Activated CD8-positive, alpha-beta memory T cell treated with anti-CD3 and anti-CD28 coated beads for 36 hours (primary cell): Measurements from ENCODE around the gene AASS. TPM values are rescaled to one million over a fixed set of nuclear protein-coding genes. Genes with fewer than 3 reads are reported as not detected.

ENCODE experiments used
- CTCF ChIA-PET: fragments of 350-600 bp; sonication (Branson Sonifier 250); formaldehyde crosslinking; loops from one replicate; lab custom pipeline; 2021; ENCODE audit warnings: antibody characterized with exemption; lab: Charles Lee
- POLR2A ChIA-PET: fragments of 350-600 bp; sonication (Branson Sonifier 250); formaldehyde crosslinking; loops from one replicate; lab custom pipeline; 2021; ENCODE audit warnings: antibody characterized with exemption; lab: Charles Lee
- total RNA-seq, 2 experiments: library from RNA; stranded (reverse); gene quantifications; one replicate each; pipeline ENCODE4 v1.2.3, GENCODE V29; 2021

The AASS gene
- total RNA-seq, 2 experiments from 2014 or later: 1.4 TPM

DNA sequence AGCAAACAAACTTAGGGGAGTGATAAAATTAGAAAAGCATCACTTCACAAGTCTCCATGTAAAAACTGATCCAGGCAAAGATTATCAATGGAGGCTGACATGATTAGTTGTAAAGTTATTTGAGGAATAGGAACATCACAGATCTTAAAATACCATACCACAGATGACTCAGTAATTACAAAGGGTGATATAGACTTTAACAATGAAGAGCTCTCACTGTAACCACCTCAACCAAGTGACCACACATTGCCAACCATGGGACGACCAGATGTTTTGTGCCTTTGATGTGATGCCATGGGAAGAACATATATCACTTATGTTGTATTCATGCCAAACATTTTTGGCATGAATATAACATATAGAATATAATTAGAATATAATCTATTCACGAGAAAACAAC, 11.7 kb downstream of the AASS start:
- POLR2A ChIA-PET: no interaction called here
- CTCF ChIA-PET: no interaction called here

DNA sequence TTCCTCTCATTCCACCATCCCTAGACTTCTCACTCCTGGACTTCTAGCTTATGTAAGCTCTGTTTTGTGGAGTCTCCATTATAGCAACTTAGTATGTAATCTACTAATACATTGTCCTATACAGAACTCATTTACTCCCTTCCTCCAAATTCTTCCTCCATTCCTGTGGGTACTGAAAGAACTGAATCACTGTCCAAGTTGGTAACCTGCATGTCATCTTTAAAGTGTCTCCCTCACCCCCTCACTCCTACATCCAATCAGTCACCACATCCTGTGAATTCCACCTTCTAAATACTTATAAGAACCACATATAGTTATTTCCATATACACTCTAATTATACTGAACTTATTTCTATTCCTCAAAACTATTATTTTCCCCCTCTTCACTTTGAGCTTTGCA, 20.3 kb downstream of the AASS start:
- ChIA-PET POLR2A (no interaction called here), CTCF (no interaction called here)

DNA sequence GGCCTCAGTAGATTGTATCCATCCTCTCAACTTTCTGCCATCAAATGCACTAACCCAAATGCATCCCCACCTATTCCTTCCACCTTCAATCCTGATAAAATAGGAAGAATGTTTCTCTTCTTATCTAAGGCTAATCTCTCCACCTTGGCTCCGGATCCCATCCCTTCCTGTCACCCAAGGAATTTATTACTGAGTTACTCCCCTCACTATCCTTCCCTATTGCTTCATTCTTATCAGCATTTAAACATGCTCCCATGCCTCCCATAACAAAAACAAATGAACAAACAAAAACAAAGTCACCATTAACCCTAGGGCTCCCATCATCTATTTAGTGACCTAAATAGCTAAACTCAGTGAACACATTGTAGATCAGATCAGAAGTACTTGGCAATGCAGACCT, 25.3 kb downstream of the AASS start:
- ChIA-PET CTCF (no interaction called here), POLR2A (no interaction called here)

DNA sequence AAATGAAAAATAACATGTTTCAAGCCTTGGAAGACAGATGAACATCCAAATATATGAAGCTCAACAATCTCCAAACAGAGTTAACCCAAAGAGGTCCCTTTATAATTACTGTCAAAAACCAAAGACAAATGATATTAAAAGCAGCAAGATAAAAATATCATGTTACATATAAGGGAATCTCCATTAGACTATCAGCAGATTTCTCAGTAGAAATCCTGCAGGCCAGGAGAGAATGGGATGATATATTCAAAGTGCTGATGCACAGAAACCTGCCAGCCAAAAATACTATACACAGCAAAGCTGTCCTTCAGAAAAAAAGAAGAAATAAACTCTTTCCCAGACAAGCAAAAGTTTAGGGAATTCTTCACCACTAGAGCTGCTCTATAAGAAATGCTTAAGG, 41.0 kb downstream of the AASS start:
- ChIA-PET POLR2A (no interaction called here), CTCF (interaction anchor here (1.7 kb wide), 1 partner anchor 10 kb away, joined by 4 read pairs; no protein-coding TSS in a partner anchor)

DNA sequence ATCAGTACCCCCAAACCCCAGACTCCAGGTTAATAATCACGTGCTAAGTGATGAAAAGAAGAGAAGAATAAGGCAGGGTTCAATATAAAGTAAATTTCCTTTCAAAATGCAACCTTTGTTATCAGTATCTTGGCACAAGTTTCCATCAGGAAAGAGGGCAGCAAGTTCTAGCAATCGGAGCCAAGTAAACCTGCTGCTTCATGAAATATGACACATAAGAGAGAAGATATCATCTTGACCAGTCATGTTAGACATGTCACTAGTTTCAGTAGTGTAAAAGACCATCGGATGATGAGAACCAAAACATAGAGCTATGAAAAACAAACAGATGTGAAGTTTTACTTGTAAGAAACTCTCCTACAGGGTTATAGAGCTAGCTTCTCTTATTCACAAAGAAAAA, 44.0 kb downstream of the AASS start:
- CTCF ChIA-PET: no interaction called here
- POLR2A ChIA-PET: no interaction called here

DNA sequence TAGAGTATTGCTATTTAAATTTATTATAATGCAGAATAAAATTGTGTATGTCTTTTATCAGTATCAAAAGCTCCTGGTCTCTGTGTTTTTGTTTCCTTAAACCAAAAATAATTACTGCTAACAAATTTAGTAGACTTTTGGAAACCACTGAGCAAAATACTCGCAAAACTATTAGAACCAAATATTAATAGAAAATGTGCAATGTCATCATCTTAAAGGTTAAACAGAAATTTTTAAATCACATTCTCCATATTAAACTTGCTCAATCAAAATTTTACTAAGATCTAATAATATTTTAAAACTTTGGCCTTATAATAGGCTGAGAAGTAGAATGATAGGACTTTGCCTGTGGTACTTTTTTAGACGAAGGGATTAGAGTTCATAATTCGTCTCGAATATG, 48.4 kb downstream of the AASS start:
- POLR2A ChIA-PET: no interaction called here
- CTCF ChIA-PET: no interaction called here

DNA sequence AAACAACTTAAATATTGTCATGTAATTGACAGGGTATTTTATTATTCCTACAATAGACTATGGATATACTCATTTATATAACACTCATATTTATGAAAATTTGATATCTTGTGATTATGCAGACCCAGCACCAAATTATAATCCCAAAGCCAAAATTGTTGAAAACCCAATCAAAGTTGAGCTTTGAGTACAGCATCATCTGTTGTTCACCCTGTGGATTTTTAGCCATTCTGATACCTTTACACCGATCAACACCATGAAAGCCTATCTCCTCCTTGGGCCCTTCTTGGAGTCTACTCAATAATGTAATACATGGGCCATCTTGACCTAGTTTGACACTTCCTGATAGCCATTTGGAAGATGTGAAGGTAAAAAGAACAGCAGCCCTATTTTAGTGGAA, 49.5 kb downstream of the AASS start:
- CTCF ChIA-PET: no interaction called here

DNA sequence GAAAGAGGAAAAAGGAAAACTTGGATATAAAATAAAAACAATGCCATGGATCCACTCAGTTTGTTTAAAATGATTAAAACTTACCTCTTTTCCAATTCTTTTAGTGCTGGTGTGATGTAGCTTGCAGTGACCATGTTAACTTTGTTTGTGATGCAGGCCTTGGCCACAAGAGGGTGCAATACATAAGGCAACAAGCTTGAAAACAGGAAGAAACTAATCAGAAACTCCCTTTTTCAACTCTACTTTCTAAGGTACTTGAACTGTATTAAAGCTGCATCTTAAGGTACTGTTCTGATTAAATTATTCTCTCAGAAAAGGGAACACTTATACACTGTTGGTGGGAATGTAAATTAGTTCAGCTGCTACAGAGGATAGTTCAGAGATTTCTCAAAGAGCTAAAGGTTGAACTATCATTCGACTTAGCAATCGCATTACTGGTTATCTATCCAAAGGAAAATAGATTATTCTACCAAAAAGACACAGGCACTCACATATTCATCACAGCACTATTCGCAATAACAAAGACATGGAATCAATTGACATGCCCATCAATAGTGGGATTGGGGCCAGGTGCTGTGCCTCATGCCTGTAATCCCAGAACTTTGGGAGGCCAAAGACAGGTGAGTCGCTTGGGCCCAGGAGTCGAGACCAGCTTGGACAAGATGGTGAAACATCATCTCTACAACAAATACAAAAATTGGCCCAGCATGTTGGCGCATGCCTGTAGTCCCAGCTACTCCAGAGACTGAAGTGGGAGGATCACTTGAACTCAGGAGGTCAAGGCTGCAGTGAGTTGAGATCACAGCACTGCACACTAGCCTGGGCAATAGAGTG, 50.9 kb downstream of the AASS start:
- POLR2A ChIA-PET: no interaction called here

More for the DNA sequence above, 49.5 kb downstream of the AASS start:
- POLR2A ChIA-PET: no interaction called here

DNA sequence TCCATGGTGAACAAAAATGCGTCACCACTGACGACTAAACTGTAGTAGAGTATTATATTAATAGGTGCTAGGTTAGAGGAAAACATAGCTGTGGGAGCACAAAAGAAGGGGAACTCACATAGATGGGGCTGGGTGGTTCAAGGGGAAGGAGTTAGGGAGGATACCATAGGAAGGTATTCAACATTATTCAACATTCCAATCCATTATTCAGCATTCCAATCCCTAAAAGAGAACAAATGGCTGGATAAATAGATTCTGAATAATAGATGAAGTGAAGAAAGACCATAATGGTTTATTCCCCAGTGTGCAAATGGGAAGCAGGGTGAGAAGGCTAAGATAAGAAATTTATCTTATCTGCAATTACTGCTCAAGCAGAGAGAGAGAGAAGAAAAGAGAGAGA, 61.4 kb downstream of the AASS start:
- POLR2A ChIA-PET: no interaction called here
- CTCF ChIA-PET: no interaction called here

More for the DNA sequence above, 50.9 kb downstream of the AASS start:
- CTCF ChIA-PET: interaction anchor here (1.2 kb wide), 1 partner anchor 11 kb away, joined by 4 read pairs; no protein-coding TSS in a partner anchor

DNA sequence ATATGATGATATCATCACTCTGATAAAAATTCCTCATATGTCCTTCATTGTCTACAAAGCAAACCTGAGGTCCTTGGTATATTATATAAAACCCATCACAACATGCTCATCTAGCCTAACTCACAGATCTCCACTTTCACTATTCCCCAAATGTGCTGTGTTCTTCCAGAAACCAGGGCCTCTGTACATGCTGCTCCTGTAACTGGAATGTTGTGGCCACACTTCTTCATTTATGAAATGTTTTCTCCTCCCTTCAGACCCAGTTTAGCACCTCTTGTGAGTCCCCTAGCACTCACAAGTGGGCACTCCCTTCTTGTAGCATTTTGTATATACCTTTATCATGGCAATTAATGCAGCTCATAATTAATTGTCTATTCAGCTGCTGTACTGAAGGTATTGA, 61.9 kb downstream of the AASS start:
- ChIA-PET POLR2A (no interaction called here), CTCF (no interaction called here)

DNA sequence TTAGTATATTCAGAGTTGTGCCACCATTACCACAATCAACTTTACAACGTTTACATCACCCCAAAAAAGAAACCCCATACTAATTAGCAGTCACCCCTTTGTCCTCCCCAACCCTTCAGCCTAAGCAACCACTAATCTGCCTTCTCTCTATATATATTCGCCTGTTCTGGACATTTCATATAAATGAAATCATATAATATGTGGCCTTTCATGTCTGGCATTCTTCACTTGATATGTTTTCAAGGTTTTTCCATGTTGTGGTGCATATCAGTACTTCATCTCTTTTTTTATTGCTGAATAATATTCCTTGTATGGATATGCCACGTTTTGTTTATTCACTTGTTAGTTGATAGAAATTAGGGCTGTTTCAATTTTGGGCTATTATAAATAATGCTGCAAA, 70.4 kb downstream of the AASS start:
- ChIA-PET POLR2A (no interaction called here), CTCF (no interaction called here)

DNA sequence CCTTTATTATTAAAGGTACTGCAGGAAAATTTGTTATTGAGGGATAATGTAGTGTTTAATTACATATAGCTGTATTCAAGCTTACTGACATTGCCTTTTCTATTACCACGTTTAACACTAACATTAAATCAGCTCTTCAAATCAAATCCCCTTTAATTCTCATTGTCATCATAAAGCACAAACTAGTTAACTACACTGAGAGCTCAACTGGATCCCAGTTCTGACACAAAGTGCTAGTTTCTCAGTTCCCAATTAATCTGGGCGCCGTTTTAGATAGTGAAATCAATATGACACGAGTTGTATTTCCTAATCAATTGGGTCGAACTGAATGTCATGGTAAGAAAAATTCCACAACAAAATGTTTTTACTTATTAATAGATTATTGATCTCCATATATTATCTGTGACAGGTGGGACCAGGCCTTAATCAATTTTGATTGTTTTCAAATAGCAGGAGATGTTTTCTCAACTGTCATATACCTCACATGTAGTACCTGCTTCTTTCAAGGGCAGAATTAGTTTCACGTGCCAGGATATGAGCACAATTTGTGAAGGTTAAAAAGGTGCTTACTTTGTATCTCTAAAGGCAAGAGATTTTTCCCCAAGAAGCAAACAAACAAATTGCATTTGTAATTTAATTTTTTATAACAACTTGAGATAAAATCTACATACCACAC, 71.0 kb downstream of the AASS start:
- ChIA-PET POLR2A (no interaction called here), CTCF (no interaction called here)

DNA sequence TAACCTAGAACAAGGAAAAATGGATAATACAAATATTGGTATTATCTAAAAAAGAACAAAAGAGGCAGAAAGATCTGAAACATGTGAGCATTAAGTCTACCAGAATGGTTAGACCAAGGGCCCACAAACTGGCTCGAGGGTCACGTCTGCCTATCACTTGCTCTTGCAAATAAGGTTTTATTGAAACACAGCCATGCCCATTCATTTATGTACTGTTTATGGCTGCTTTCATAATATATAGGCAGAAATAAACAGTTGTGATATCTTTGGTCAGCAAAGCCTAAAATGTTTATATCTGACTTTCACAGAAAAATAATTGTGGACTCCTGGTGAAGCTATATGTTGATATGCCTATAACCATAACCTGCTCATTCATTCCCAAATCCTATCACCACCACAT, 71.8 kb downstream of the AASS start:
- CTCF ChIA-PET: no interaction called here
- POLR2A ChIA-PET: no interaction called here

DNA sequence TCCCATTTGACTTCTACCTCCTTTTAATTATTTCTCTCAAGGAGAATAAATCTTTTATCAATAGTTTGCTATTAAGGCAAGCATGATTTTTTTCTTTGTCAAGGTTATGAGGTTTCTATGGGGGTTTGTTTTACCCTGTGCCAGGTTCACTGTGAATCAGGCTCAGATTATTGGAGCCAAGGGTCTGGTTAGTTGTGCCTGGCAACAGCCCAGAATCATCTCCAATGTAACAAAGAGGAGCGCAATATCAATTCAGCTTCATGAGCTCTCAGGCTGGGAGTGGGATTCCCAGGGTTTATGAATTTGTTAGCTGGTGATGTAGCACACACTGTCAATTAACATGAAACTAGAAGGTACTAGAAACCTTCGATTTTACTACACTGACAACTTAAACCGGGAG, 73.2 kb downstream of the AASS start:
- CTCF ChIA-PET: no interaction called here
- POLR2A ChIA-PET: no interaction called here

DNA sequence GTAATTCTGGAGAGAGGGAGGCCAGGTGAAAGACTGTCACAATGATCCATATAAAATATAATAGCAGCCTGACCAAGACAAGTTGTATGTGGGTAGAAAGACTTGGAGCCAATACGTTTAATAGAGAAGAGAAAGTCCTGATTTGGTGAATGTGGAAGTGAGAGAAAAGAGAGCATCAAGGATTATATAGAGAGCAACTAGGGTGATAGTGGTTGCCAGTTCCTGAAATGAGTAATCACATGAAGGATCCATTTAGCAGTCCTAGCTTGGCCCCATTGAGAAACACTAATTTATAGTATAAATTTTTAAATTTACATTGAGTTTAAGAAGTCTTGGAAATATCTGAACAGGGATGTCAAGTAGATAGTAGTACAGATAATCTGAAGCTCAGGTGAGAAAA, 74.0 kb downstream of the AASS start:
- CTCF ChIA-PET: no interaction called here
- POLR2A ChIA-PET: no interaction called here

DNA sequence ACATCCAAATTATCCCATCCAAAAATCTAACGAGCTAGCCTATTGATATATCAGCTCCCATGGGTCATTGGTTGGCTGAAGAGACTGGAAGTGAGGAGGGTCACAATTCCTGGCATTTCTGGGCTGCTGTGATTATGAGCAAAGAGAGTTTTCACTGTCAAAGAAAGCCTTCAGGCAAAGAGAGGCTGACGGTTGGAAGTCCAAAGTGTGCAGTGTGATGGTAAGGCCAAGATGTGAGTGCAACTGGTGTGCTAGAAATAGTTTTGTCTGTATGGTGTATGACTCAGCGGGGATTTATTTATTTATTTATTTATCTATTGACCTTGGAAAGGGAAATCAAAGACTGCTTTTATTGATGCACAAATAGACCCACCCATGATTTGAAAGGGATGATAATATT, 75.0 kb downstream of the AASS start:
- CTCF ChIA-PET: no interaction called here
- POLR2A ChIA-PET: no interaction called here

DNA sequence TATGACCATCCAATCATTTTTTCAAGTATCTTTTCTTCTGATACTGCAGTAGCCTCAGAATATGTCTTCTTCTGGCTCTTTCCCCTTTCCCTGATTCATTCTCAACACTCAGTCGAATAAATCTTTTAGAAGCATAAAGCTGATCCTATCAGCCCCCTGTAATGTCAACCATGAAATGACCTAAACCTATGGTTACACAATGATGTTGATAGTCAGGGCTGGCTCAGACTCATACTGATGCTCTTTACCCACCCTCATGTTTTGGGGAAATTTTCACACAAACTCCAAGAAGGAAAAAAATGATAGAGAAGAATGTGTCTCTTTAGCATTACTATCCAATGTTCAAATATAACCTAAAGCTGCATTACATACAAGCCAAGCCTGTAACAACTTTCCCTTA, 76.0 kb downstream of the AASS start:
- ChIA-PET POLR2A (no interaction called here), CTCF (interaction anchor here (0.5 kb wide), 1 partner anchor 1210 kb away, joined by 4 read pairs; the partner anchor contains the start of gene TSPAN12)

DNA sequence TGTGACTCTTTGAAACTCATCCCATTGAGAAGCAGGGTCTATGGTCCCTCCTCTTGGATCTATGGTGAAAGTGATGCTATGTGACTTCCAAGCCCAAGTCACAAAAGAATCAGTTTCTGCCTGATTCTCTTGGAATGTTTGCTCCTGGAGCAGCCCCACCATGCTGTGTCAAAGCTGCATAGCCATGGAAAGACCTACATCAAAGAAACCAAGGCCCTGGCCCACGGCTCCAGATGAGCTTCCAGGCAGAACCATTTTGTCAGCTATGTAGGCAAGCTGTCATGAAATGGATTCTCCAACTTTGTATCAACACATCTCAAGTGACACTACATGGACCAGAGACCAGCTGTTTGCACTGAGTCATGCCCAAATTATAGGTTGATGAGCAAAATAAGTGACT, 77.0 kb downstream of the AASS start:
- ChIA-PET POLR2A (no interaction called here), CTCF (no interaction called here)

DNA sequence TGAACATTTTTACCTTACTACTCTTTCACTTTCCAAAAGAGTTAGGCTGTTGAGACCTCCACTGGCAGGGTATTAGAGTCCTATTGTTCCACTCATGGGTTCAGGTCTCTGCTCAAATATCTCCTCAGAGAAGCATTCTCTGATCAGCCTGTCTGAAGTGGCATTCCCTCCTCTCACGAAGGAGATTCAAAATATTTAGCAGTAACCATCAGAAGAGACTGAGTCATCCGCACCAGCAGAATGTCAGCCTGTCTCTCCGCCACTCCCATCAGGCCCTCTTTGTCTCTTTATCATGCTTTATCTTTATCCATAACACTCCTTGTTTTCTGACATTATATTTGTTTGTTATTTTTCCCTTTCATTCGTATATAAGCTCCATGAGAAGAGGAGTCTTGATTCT, 79.1 kb downstream of the AASS start:
- POLR2A ChIA-PET: no interaction called here
- CTCF ChIA-PET: no interaction called here

DNA sequence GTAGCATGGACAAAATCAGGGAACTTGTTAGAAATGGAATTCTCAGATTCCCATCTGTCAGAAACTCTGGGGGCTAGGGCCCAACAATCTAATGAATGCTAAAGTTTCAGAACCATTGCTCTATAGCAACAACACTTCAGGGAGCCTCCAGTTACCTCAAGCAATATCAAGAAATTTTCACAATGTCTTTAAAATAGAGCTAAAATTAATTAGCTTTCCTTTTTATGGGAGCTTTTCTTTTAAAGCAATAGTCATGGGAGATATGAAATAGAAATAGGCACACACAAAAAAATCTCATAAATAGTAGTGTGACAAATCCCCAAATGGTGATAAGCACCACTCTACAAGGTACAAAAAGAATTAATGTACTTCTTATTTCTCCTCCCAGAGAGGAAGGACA, 80.9 kb downstream of the AASS start:
- POLR2A ChIA-PET: no interaction called here
- CTCF ChIA-PET: no interaction called here

DNA sequence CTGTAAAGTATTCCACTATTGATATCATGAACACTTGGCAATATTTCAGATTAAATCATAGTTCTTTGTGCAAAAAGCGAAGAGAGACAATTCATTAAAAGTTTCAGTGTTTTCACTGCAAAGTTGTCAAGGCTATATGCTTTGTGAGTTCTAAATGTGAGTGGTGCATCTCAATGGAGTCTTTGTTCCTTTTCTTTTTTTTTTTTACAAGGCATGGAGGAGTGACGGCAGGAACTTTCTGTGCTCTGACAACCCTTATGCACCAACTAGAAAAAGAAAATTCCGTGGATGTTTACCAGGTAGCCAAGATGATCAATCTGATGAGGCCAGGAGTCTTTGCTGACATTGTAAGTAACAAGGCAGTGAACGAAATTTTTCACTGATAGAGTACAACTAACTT, 84.5 kb downstream of the AASS start:
- POLR2A ChIA-PET: no interaction called here
- CTCF ChIA-PET: no interaction called here
